ENCODE results near the gene GRID1.
"Not testable (repeated sequence)": the region's sequence is repeated elsewhere in the genome, so short reads cannot be mapped to it uniquely, and the experiment has no call there.

GRID1 gene

GRCh38 chr10:85720931-85721590 lies 645.5 kb downstream of the GRID1 start:
- no peak for DNase-seq (ENCODE audit: low read depth in 2 of 2)

DNA sequence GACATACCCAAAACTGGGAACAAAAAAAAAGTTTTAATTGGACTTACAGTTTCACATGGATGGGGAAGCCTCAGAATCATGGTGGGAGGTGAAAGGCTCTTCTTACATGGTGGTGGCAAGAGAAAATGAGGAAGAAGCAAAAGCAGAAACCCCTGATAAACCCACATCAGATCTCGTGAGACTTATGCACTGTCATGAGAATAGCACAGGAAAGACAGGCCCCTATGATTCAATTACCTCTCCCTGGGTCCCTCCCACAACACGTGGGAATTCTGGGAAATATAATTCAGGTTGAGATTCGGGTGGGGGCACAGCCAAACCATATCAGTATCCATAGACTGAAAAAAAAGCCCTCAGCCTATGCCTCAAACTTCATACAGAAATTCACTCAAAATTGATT lies 647.2 kb downstream of the GRID1 start:
- DNase-seq (ENCODE audit: low read depth in 2 of 2) = no peak

- DNase-seq (ENCODE audit: low read depth in 2 of 2) = no peak
Measured at GRCh38 chr10:85713885-85714284, 652.7 kb downstream of the GRID1 start.

DNA sequence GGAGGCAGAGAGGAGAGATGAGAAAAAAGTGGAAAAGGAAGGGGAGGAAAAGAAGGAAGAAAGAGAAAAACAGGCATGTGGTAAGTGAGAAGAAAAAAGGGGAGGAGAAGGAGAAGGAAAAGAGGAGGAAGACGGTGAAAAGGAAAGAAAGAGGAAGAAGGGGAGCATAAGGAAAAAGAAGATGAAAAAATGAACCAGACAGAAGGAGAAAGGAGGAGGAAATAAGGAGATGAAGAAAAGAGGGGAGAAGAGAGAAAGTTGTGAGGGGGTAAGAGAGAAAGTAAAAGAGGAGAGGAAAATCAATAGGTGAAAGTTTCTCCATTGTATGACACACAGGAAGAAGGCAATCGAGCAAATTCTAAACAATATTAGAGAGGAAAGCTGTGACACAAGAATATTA lies 663.8 kb downstream of the GRID1 start:
- DNase-seq (ENCODE audit: low read depth in 2 of 2) = no peak

- DNase-seq (ENCODE audit: low read depth in 2 of 2) = not testable (repeated sequence)
Measured at GRCh38 chr10:85699066-85699465, 667.5 kb downstream of the GRID1 start.

DNA sequence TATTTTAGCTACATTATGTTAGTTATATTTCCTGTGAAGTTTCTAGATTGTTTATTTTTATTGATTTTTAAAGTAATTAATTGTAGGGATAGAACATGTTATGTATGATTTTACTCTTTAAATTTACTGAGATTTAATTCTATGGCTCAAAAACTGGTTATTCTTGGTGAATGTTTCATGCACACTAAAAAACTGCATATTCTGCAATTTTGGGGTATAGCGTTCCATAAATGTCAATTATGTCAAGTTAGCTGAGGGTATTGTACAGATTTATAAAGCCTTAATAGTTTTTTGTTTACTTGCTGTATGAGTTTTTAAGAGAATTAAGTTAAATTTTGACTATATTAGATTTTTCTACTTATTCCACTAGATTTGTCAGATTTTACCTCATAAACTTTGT lies 669.7 kb downstream of the GRID1 start:
- no peak for DNase-seq (ENCODE audit: low read depth in 2 of 2)

- no peak for DNase-seq (ENCODE audit: low read depth in 2 of 2)
Measured at GRCh38 chr10:85682621-85683020, 684.0 kb downstream of the GRID1 start.

DNA sequence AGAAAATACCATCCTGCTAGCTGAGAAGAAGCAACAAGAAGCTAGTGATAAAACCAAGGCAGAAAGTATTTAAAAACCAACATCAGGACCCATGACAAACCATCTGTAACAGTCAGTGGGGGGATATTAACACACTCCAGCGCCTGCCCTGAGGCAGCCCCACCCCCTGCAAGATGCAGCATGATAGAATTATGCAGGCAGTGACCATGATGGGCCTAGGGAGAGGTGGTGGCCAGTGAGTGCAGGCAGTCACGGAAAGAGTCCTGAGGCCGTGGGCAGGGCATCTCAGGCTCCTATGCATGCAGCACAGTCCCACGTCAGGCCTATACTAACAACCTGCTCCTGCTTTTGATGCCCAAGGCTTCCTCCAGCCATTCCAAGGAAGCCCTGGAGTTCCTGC lies 686.9 kb downstream of the GRID1 start:
- DNase-seq (ENCODE audit: low read depth in 2 of 2) = no peak

GRCh38 chr10:85679061-85679460 lies 687.5 kb downstream of the GRID1 start:
- no peak for DNase-seq (ENCODE audit: low read depth in 2 of 2)

GRCh38 chr10:85674851-85675250 lies 691.7 kb downstream of the GRID1 start:
- no peak for DNase-seq (ENCODE audit: low read depth in 2 of 2)

GRCh38 chr10:85673270-85673669 lies 693.3 kb downstream of the GRID1 start:
- no peak for DNase-seq (ENCODE audit: low read depth in 2 of 2)

DNA sequence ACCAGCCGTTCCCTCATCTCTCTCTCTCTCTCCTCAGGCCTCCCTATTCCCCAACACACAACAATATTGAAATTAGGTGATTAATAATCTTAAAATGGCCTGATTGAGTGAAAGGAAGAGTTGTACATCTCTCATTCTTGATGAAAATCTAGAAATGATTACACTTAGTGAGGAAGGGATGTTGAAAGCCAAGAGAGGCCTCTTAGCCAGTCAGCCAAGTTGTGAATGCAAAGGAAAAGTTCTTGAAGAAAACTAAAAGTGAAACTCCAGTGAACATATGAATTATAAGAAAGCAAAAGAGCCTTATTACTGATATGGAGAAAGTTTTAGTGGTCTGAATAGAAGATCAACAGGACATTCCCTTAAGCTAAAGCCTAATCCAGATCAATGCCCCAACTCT lies 695.1 kb downstream of the GRID1 start:
- DNase-seq (ENCODE audit: low read depth in 2 of 2) = no peak

DNA sequence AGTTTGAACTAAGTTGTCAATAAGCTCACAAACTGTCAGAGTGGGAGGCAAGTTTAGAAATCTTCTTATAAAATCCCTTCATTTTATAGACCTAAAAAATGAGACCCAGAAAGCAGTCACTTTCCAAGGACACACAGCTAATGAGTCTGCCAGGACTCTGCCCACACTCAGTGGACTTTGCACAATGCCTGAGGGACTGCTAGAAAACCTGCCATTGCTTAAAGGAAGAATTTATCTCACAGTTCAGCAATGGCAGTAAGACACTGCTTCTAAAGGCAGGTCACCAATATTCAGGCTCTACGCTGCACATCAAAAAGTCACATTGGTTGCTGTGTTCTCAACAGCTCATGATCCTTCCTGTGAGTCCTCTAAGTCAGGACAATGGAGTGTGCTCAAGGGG lies 698.1 kb downstream of the GRID1 start:
- no peak for DNase-seq (ENCODE audit: low read depth in 2 of 2)

- no peak for DNase-seq (ENCODE audit: low read depth in 2 of 2)
Measured at GRCh38 chr10:85667638-85668233, 698.9 kb downstream of the GRID1 start.

- no peak for DNase-seq (ENCODE audit: low read depth in 2 of 2)
Measured at GRCh38 chr10:85666987-85667386, 699.6 kb downstream of the GRID1 start.

GRCh38 chr10:85666102-85666501 lies 700.5 kb downstream of the GRID1 start:
- DNase-seq (ENCODE audit: low read depth in 2 of 2) = no peak

DNA sequence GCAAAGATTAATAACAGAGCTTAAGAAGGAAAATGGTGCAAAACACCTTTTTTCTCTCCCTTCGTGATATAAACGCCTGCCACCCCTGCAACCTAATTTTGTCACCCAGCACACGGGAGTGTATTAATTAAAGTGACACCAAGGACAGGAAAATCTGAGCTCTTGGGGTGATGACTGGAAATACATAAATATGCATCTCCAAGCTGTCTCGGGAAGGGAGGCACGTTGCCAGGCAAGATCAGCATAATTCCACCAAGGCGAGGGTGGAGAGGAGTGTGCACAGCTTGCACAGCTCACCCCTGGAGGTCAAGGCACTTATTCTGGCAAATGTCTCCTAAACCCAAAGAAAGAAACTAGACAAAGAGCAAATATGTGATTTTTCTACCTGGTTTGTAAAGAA lies 700.9 kb downstream of the GRID1 start:
- no peak for DNase-seq (ENCODE audit: low read depth in 2 of 2)

DNA sequence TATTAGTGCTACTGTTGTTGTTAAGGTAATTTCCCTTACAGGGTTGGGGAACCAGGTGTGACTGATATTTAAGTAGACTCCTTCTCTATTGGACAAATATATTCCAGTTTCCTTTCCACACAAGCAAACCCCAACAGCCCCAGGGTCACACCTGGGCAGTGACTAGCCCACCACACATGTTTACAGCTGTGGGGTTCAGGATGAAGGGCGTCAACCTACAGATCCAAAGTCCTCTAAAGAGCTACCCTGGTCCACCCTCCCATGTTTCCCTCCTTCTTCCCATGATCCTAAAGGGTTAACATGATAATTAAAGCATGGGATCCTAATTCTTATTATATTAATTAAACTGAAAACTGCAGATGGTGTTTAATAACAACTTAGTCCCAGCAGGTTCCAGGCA lies 701.5 kb downstream of the GRID1 start:
- no peak for DNase-seq (ENCODE audit: low read depth in 2 of 2)

DNA sequence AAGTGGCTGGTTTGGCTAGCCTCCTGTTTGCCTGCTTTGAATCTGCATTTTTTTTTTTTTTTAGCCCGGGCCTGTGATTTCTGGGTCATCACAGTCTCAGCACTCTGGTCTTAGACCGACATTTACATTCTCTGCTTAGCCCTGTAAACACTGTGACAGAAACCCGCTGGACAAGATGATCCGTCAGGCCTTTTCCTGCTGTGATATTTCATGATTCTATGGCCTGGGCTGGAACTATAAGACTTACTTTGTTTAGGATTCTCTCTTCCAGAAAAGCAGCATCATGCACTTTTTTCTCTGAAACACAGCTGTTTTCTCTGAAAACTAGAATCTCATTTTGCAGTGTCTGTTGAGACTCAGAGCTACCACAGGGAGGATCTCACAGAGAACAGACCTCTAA lies 705.5 kb downstream of the GRID1 start:
- no peak for DNase-seq (ENCODE audit: low read depth in 2 of 2)

- no peak for DNase-seq (ENCODE audit: low read depth in 2 of 2)
Measured at GRCh38 chr10:85659331-85659730, 707.3 kb downstream of the GRID1 start.

DNA sequence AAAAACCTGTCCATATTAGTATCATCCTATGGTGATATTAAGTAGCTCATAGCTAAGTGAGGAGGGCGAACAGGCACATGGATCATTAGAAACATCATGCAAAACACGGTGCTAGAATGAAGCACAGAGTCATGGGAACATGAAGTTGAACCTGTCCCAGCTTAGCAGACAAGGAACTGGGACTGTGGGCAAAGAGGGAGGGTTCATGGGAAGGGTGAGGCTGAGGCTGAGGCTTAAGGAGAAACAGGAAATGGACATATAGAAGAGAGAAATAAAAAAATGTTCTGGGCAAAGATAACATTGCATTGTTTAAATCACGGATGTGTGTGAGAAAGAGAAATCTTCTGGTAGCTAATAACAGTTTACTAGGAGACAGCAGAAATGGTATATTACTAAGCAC lies 708.1 kb downstream of the GRID1 start:
- DNase-seq (ENCODE audit: low read depth in 2 of 2) = no peak

- no peak for DNase-seq (ENCODE audit: low read depth in 2 of 2)
Measured at GRCh38 chr10:85657476-85658113, 709.0 kb downstream of the GRID1 start.

DNA sequence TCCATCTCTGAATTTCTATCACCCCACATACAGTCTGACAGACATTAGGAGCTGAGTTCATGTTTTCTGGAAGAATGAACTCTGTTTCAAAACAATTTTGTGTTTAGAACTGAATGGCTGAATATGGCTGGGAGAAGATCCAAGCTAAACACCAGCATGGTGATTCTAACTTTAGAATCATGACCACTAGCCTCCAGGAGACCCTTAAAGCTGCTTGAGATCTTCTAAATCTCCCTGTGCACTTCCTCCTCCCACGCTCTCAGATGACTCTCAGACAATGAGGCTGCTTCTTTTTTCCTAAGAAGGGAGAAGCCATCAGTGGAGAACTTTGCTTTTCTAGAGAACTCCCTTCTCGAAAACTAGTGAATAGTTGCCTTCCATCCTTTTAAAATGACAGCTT lies 711.2 kb downstream of the GRID1 start:
- no peak for DNase-seq (ENCODE audit: low read depth in 2 of 2)

DNA sequence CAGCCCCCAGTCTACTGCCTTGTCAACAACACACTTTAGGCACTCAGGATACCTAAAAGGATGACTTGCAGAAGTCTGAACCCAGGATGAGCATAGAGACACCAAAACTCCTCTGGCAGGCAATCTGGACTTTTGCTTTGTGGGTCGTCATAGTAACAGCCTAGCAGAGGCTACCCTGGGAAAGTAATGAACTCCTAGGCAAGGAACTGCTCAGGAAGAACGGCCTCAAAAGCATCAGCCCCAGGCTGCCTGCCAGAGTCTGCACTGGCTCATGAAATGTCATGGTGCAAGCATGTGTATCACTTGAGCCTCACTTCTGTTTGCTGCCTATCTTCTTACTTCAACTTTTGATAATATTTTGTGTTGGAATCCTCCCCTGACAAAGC lies 715.1 kb downstream of the GRID1 start:
- DNase-seq (ENCODE audit: low read depth in 2 of 2) = no peak
